H1 (cell line): Measurements from ENCODE around the gene TGIF1. TPM values are rescaled to one million over a fixed set of nuclear protein-coding genes. Genes with fewer than 3 reads are reported as not detected.

ENCODE experiments used
- ATF2 ChIP-seq: IDR thresholded peaks from 2 replicates; pipeline ENCODE4 v1.6.1; 2012; ENCODE audit warnings: low read length, inconsistent platforms
- BACH1 ChIP-seq: IDR thresholded peaks from 2 replicates; pipeline ENCODE4 v1.6.1; 2012; ENCODE audit warnings: low read length, improper control_type of control experiment
- CBX5 ChIP-seq: fragments of 300-800, 300-1000 bp; sonication (generic); IDR thresholded peaks from 2 replicates; pipeline ENCODE4 v1.7.1; 2016; ENCODE audit warnings: antibody characterized with exemption, low read length, low read depth
- HDAC2 ChIP-seq, 2 experiments: fragments of 300-600 bp in 1 of 2; sonication (generic) in 1 of 2; IDR thresholded peaks; 2 replicates each; pipeline ENCODE4 v1.6.1; 2011 to 2012; ENCODE audit warnings: low read depth in 2 of 2, low read length in 2 of 2, mild to moderate bottlenecking in 2 of 2, moderate library complexity in 2 of 2, borderline replicate concordance in 1 of 2, inconsistent platforms in 1 of 2
- JUN ChIP-seq: IDR thresholded peaks from 2 replicates; pipeline ENCODE4 v1.6.1; 2011; ENCODE audit warnings: low read depth, mild to moderate bottlenecking, improper control_type of control experiment, low read length
- PHF8 ChIP-seq: fragments of 200-600 bp; sonication (generic); conservative IDR thresholded peaks from 2 replicates; pipeline ENCODE4 v1.7.1; 2012; ENCODE audit warnings: low read depth, mild to moderate bottlenecking, inconsistent platforms, low read length, moderate library complexity
- POLR2A ChIP-seq, 2 experiments: IDR thresholded peaks; 1 replicate in 1 of 2; 2 replicates in 1 of 2; pipeline ENCODE4 v1.6.1; 2011; ENCODE audit warnings: low read depth in 2 of 2, low read length in 2 of 2, mild to moderate bottlenecking in 2 of 2; ENCODE audit errors: control extremely low read depth in 1 of 2
- RAD21 ChIP-seq, 2 experiments: IDR thresholded peaks in 1 of 2; conservative IDR thresholded peaks in 1 of 2; 2 replicates each; pipeline ENCODE4 v1.6.1; 2011; ENCODE audit warnings: low read depth in 2 of 2, low read length in 2 of 2, improper control_type of control experiment in 1 of 2, inconsistent platforms in 1 of 2, mild to moderate bottlenecking in 1 of 2, moderate library complexity in 1 of 2
- RNF2 ChIP-seq: fragments of 200-900, 300-1000 bp; sonication (generic); IDR thresholded peaks from 2 replicates; pipeline ENCODE4 v1.7.1; 2016; ENCODE audit warnings: borderline replicate concordance, low read depth, mild to moderate bottlenecking, antibody characterized with exemption, low read length; ENCODE audit not compliant: poor library complexity, severe bottlenecking; ENCODE audit errors: missing control alignments
- SIN3A ChIP-seq, 2 experiments: IDR thresholded peaks in 1 of 2; conservative IDR thresholded peaks in 1 of 2; 2 replicates each; pipeline ENCODE4 v1.6.1; 2011 to 2012; ENCODE audit warnings: low read length in 2 of 2, improper control_type of control experiment in 1 of 2, low read depth in 1 of 2, mild to moderate bottlenecking in 1 of 2
- SIX5 ChIP-seq: IDR thresholded peaks from 2 replicates; pipeline ENCODE4 v1.6.1; 2011; ENCODE audit warnings: mild to moderate bottlenecking, low read depth, low read length
- SP4 ChIP-seq: IDR thresholded peaks from 2 replicates; pipeline ENCODE4 v1.6.1; 2012; ENCODE audit warnings: low read length, inconsistent platforms
- SRF ChIP-seq: IDR thresholded peaks from 2 replicates; pipeline ENCODE4 v1.6.1; 2011; ENCODE audit warnings: mild to moderate bottlenecking, low read depth, low read length, moderate library complexity
- TAF7 ChIP-seq: optimal IDR thresholded peaks from 2 replicates; pipeline ENCODE3; 2011; ENCODE audit warnings: low read depth, mild to moderate bottlenecking, inconsistent platforms, low read length, moderate library complexity, borderline replicate concordance
- TBP ChIP-seq: IDR thresholded peaks from 2 replicates; pipeline ENCODE4 v1.6.1; 2011; ENCODE audit warnings: low read depth, low read length, improper control_type of control experiment
- YY1 ChIP-seq: IDR thresholded peaks from 2 replicates; pipeline ENCODE4 v1.6.1; 2011; ENCODE audit warnings: low read depth, mild to moderate bottlenecking, low read length
- polyA plus RNA-seq, 7 experiments: library from polyadenylated mRNA; depleted of rRNA in 3 of 7; stranded (reverse) in 5 of 7; unstranded in 2 of 7; fragments of >200 nt in 5 of 7; fragments of 200-250 nt in 2 of 7; gene quantifications; 1 replicate in 5 of 7; 2 replicates in 1 of 7; 4 replicates in 1 of 7; pipeline versions ENCODE4 v1.2.1 to v1.2.3, GENCODE V29; 2011 to 2013; ENCODE audit warnings: missing spikeins in 2 of 7, mixed read lengths in 2 of 7
- total RNA-seq: library from RNA; stranded (reverse); fragmentation: NEBNext Ultra II Directional; extraction: Animal tissue kit (Norgen Biotek cat#: 25700); gene quantifications from 2 replicates; pipeline ENCODE4 v1.2.1, GENCODE V29; 2021
- TF ChIP-seq, protein P1 (sequence below), 3 experiments: IDR thresholded peaks; 1 replicate in 2 of 3; 2 replicates in 1 of 3; pipeline versions ENCODE4 v1.5.1 to v1.6.1; 2011; ENCODE audit warnings: low read length in 3 of 3, mild to moderate bottlenecking in 3 of 3, inconsistent platforms in 2 of 3, low read depth in 1 of 3, moderate library complexity in 1 of 3; ENCODE audit not compliant: insufficient read depth in 1 of 3; ENCODE audit errors: control extremely low read depth in 1 of 3
- TF ChIP-seq, protein P2 (sequence below): IDR thresholded peaks from 2 replicates; pipeline ENCODE4 v1.6.1; 2011; ENCODE audit warnings: low read depth, mild to moderate bottlenecking, low read length; ENCODE audit not compliant: insufficient read depth

TGIF1 gene
- total and polyA plus RNA-seq, 2 of the 8 experiments (the other 6 are each of a cell fraction or from before 2014, with no cell fraction given) = 256 to 262 TPM

DNA sequence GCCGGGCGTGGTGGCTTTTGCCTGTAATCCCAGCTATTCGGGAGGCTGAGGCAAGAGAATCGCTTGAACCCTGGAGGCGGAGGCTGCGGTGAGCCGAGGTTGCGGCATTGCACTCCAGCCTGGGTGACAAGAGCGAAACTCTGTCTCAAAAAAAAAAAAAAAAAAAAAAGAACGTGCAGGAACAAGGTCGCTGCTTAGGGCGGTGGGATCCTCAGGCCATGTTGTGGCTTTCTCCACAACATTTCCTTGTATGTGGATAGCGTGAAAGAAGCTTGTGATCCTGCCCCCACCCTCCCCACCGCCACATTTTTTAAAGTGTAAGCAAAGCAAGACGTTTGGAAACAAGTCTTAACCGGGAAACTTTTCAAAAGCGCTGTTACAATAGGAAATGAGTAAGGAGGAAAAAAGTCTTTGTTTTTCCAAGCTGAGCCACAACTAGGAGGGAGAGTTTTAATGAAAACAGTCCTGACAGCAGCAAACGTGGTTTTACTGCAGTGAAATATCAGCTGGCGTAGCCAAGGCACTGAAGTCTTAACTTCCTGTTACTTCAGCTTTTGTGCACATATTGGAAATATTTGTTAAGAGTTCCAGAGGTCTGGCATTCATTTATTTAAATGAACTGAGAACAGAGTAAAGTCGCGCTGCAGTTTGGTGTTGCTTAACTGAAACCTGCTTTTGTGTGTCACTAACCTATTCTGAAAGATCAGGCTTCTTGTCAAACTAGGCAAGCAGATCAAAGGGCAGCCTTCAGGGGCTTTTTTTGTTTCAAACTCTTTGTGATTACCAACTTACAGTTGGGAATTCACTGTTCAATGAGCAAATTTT lies 3.8 kb downstream of the TGIF1 start (continued):
- TF ChIP-seq, protein P1, sequence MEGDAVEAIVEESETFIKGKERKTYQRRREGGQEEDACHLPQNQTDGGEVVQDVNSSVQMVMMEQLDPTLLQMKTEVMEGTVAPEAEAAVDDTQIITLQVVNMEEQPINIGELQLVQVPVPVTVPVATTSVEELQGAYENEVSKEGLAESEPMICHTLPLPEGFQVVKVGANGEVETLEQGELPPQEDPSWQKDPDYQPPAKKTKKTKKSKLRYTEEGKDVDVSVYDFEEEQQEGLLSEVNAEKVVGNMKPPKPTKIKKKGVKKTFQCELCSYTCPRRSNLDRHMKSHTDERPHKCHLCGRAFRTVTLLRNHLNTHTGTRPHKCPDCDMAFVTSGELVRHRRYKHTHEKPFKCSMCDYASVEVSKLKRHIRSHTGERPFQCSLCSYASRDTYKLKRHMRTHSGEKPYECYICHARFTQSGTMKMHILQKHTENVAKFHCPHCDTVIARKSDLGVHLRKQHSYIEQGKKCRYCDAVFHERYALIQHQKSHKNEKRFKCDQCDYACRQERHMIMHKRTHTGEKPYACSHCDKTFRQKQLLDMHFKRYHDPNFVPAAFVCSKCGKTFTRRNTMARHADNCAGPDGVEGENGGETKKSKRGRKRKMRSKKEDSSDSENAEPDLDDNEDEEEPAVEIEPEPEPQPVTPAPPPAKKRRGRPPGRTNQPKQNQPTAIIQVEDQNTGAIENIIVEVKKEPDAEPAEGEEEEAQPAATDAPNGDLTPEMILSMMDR (IDR thresholded peaks at IDR 0.05; ENCODE audit: control extremely low read depth in 1 of 3, insufficient read depth in 1 of 3, low read depth in 1 of 3, low read length in 3 of 3) = no peak
- no peak for TF ChIP-seq JUN
- TF ChIP-seq RAD21 (IDR thresholded peaks at IDR 0.05 in 1 of 2, conservative IDR thresholded peaks at IDR 0.05 in 1 of 2; ENCODE audit: low read depth in 2 of 2, low read length in 2 of 2) = no peak
- no peak for TF ChIP-seq CBX5
- no peak for TF ChIP-seq SIX5
- TF ChIP-seq SRF = no peak
- no peak for TF ChIP-seq POLR2A (IDR thresholded peaks at IDR 0.05; ENCODE audit: control extremely low read depth in 1 of 2, low read depth in 2 of 2, low read length in 2 of 2)
- no peak for TF ChIP-seq TAF7
- no peak for TF ChIP-seq YY1
- peak in 1 of 2 experiments; percentile 62; a peak in 1 of 4 replicates for TF ChIP-seq HDAC2 (IDR thresholded peaks at IDR 0.05; ENCODE audit: borderline replicate concordance in 1 of 2, low read depth in 2 of 2, low read length in 2 of 2)
- TF ChIP-seq TBP = no peak
- TF ChIP-seq PHF8 = no peak
- no peak for TF ChIP-seq RNF2
- TF ChIP-seq BACH1 = no peak
- peak; percentile 94 to 95; a peak in 3 of 4 replicates for TF ChIP-seq SIN3A (conservative IDR thresholded peaks at IDR 0.05 in 1 of 2, IDR thresholded peaks at IDR 0.05 in 1 of 2; ENCODE audit: low read depth in 1 of 2, low read length in 2 of 2)
- TF ChIP-seq, protein P2, sequence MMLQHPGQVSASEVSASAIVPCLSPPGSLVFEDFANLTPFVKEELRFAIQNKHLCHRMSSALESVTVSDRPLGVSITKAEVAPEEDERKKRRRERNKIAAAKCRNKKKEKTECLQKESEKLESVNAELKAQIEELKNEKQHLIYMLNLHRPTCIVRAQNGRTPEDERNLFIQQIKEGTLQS = no peak
- TF ChIP-seq SP4 = no peak
- TF ChIP-seq ATF2 = no peak
